CD4-positive, alpha-beta T cell treated with Interleukin-12 subunit alpha and Interleukin-12 subunit beta, for 1 hour (primary cell): ENCODE results near the gene SMYD2.
A peak's percentile ranks its signal among the peaks of the same experiment; 100 is the strongest.

Experiments used
- DNase-seq: peaks from one replicate; pipeline ENCODE4 v3.0.0-alpha.2; 2020

SMYD2 gene, protein sequence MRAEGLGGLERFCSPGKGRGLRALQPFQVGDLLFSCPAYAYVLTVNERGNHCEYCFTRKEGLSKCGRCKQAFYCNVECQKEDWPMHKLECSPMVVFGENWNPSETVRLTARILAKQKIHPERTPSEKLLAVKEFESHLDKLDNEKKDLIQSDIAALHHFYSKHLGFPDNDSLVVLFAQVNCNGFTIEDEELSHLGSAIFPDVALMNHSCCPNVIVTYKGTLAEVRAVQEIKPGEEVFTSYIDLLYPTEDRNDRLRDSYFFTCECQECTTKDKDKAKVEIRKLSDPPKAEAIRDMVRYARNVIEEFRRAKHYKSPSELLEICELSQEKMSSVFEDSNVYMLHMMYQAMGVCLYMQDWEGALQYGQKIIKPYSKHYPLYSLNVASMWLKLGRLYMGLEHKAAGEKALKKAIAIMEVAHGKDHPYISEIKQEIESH

GRCh38 chr1:214281021-214281719, at the start of gene SMYD2:
Gene SMYD2 (plus strand): TSS chr1:214281159. CDS start chr1:214281255, 96 bp downstream.
- peak; percentile 74 for DNase-seq

DNA sequence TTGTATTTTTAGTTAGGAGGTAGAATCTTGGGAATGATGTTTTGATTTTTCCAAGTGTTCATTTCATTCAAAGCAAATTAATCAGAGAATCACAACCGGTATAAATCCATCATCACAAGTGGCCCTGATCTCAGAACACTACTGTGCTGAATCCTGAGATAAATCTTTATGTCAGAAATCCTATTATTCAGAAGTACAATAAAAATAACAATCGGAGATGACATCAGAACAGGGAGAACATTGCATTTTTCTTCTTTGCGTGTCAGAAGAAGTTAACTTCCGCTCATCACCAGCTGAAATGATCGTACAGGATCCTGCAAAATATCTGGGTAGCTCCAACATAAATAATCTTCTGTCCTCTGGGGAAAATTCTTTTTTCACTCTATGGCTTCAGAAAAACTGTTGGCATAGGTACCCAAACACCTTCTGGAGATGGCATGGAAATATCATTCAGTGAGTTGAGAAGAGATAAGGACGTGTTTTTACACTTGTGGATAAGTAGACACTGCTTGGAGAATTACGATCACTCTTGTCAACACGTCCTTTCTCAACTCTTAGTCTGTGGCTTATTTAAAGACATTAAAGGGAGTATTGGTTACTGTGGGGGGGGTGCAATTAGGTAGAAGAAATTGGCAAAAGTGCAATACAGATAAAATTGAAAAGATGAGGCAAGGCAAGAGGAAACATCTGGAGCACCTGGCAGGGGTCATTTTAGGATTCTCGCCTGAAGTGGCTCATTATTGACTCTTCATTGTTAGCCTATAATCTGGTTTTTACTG, 46.9 kb upstream of the SMYD2 start:
- no peak for DNase-seq

- no peak for DNase-seq
Observed at GRCh38 chr1:214234635-214235025, 46.3 kb upstream of the SMYD2 start.

DNA sequence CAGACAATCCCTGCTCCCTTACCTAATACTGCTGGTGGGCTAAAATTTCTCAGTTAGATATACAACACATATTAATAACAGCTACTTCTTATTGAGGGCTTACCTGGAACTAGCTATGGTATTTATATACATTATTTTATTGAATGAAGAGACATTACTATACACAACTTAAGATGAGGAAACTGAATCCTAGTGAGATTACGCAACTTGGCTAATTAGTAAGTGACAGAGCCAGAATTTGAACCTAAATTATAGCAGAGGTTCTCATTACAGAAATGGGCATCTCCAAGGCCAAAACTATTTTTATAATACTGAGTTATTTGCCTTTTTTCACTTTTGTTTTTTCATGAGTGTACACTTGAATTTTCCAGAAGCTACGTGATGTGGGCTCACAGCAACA, 44.5 kb upstream of the SMYD2 start:
- no peak for DNase-seq

GRCh38 chr1:214241060-214241459, 39.9 kb upstream of the SMYD2 start:
- DNase-seq = no peak

- DNase-seq = no peak
Observed at GRCh38 chr1:214244252-214244651, 36.7 kb upstream of the SMYD2 start.

DNA sequence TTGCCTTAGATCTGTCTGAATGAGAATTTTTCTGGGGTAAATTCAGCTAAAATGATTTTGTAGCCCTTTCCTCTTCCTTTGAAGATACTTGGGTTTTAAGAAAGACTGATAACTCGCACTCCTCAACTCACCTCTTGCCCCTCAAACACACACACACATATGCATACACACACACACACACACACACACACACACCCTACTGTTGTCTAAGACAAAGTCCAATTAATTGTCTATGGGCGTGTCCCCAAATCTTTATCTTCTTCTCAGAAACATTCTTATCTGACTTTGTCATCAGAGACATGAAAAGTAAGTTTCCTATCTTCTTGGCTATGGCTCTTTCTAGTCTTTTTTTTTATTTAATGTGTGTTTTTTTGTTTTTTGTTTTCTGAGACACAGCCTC, 36.1 kb upstream of the SMYD2 start:
- DNase-seq = no peak

GRCh38 chr1:214247501-214248041, 33.4 kb upstream of the SMYD2 start:
- DNase-seq = no peak

DNA sequence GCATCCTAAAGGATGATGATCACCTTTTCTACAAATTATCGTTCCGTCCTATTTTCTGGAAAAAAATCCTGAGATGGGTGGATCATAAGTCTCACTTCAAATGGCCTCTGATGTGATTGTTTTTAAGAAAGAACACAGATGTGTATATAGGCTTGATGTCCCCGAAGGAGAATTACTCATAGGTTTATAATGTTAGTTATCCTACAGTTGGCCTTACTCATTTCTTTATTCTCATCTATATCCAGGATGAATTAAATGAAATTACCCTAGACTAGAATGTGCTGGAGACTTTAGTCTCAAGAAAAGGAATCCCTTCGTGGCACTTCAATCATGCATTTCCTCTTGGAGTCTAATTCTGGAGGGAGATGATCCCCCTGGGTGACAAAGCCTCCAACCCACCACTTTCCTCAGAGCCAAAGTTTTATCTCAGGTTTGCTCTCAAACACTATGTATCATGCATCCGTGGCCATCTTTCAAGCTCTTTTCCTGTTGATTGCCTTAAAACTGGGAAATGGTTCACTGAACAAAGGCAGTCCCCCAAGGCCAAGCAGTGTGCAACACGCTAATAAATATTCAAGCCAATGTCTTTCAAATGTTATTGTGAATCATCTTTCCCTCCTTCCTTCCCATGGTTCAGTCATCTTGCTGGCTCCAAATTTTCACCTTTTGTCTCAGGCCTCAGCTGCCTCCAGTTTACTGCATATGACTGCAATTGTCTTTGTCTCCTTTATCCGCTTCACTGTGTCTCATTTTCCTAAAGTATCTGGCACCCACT, 32.5 kb upstream of the SMYD2 start:
- DNase-seq = no peak

DNA sequence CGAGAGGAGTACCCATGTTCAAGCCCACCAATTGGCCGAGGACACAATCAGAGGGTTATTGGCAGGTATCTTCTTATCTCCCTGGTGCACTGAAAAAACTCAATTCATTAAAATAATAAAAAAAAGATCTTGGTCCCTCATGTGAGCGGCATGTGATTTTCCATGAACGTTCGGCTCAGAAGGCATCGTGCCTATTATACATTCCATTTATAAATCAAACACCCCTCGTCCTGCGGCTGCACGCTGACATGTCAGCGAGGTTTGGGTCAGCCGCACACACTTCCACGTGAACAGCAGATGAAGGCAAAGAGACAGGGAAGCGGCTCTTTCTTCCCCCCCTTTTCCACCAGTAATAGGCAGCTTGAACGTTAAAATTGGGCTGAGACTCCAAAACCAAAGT, 31.3 kb upstream of the SMYD2 start:
- DNase-seq = no peak

GRCh38 chr1:214251354-214251753, 29.6 kb upstream of the SMYD2 start:
- DNase-seq = no peak

DNA sequence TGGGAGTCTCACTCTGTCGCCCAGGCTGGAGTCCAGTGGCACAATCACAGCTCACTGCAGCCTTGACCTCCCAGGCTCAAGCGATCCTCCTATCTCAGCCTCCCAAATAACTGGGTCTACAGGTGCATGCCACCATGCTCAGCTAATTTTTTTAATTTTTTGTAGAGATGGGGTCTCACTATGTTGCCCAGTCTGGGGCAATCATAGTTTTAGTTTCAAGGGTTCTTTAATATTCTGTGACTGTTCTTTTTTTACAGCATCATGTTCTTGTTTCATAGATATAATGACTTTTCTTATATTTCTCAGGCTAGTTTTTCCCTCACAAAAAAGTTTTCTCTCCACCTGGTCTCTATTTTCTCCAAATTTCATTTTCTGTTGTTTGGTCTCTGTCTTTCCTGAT, 25.4 kb upstream of the SMYD2 start:
- no peak for DNase-seq

DNA sequence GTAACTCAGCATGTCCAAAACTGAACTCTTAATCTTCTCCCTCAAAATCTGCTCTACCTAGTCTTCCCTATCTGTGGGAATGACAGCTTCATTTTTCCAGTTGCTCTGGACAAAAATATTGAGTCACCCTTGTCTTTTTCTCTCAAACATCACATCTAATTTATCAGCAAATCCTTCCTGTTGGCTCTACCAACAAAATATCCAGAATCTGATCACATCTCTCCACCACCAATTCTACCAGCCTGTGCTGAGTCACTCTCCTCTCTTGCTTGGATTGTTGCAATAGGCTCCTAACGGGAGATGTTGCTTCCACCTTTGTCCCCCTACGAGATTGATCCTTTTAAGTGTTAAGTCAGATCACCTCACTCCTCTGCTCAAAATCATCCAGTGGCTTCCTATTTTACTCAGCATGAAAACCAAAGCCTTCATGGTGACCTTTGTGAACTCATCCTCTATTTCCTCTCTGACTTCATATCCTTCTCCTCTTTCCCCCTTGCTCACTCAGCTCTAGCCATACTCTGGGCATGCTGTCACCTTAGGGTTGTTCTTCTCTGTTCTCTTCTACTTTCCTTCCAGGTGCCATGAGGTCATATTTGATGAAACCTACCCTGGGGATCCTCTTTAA, 21.5 kb upstream of the SMYD2 start:
- no peak for DNase-seq

GRCh38 chr1:214260561-214261205, 20.3 kb upstream of the SMYD2 start:
- no peak for DNase-seq

DNA sequence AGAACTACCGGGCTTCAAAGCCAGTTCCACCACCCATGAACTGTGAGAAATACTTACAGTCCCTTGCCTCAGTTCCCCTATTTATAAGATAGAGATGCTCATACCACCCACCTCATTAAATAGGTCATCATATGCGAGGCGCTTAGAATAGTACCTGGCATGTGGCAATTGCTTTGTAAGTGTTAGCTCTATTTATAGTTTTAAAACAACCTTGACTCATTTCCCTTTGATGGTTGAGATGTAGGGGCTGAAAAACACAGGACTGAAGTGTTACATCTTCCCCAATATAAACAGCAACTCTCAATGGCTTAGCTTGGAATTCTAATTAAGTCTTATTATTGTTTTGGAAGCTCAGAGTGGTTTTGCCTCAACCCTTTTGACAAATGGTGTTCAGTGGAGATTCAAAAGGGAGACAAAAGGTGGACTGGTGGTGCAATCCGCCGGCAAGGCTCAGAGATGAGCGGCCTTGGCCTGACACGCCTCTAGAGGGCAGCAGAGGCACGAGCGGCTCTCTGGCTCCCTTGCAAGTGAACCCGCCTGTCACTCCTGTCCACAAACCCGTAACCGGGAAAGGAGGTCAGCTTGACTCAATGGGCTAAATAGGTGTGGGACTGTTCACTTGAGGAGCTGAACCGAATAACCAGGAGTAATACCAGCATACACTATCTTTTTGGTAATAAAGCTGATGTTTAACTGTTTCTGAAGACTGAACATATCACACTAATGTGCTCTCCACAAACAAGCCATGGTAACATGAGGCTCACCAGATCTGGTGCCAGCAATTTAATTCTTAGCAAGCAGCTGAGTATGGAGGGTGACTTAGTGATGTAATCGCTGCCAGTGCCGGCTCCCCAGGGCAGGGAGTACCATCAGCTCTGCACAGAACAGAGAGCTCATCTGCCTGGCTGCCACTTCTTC, 19.5 kb upstream of the SMYD2 start:
- DNase-seq = peak; percentile 81

GRCh38 chr1:214264196-214264595, 16.8 kb upstream of the SMYD2 start:
- no peak for DNase-seq

- DNase-seq = no peak
Observed at GRCh38 chr1:214264976-214265375, 16.0 kb upstream of the SMYD2 start.

DNA sequence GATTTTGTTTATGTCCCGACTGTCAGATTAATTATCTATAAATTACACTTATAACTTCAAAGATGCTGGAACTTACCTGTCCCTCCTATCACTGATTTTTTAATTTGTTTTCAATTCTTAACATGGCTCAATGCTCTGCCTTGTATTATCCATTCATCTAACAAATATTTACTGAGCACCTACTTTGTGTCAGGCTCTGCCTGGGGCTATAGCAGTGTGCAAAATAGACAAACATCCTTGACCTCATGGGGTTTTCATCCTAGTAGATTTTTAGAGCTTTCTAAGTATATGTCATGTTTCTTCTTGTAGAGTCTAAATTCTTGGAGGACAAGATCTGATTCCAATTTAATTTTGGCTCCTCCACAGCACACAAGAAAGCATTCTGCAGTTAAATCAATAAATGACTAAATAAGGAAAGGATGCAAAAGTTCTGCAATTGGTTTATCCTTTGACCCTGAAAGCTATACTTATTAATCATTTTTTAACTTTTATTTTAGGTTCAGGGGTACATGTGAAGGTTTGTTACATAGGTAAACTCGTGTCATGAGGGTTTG, 10.8 kb upstream of the SMYD2 start:
- DNase-seq = no peak

DNA sequence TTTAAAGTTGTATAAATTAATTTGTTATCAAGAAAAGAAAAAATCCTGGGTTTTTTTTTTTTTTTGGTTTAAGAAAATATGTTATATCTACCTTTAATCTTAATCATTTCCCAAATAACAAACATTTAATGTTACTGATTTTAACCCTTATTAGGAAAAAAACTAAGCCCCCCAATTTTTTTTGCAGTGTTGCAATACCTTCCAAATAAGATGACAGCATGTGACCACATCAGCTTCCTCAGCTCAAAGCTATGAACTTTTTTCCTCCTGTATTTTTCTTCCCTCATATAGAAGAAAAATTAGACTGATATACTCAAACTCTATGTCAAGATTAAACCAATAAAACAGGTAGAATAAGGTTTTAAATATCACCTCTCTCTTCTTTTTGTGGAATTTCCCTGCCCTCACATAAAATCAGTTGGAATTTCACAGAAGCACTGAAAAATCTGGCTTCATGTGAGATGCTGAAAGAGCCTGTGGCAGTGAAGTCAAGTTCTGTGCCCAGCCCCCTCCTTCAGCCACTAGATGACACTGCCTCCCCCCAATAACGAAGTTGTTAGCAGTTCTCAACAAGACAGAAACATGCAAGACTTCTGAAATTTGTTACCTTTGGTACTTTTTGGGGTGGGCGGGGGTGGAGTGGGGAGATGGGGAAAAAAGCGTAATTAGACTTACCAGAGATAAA, 9.6 kb upstream of the SMYD2 start:
- DNase-seq = no peak
